Measurements from ENCODE around the gene EFCAB7.

EFCAB7 gene

DNA sequence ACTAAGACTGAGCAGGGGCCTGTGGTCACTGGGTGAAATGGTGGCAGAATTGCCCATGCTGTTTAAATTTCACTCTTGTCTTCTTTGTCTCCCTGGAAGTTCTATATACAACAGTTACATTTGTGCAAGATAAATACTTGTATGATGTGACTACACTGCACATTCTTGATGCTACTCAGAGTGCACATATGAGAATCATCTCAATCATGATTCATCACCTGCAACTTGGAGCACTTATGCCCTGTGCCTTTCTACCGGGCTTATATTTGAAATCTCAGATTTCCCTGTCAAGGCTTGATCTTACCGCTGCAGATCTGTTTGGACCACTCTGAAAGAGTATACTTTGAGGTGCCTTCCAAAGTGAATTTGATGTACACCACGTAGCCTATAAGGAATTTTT, 80.5 kb downstream of the EFCAB7 start:
- DNase-seq: no peak

- no peak for DNase-seq
These were observed 84.0 kb downstream of the EFCAB7 start for GRCh38 chr1:63607322-63607721.

DNA sequence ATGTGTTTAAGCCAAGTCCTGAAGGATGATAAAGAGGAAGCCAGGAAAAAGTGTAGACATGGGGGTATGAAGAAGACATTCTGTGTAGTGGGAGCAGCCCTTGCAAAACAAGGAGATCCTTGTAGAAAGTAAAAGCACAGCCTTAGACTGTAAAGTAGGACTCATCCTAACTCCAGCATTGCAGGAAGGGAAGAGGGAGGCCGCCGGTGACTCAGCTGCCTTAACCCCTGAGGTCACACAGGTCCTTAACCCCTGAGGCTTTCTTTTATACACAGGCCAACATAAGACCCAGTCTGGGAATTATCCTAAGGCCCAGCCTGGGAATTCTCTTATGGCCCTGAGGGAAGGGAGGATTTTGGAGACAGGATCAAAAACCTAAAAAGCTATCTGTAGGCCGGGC, 87.9 kb downstream of the EFCAB7 start:
- DNase-seq: no peak

DNA sequence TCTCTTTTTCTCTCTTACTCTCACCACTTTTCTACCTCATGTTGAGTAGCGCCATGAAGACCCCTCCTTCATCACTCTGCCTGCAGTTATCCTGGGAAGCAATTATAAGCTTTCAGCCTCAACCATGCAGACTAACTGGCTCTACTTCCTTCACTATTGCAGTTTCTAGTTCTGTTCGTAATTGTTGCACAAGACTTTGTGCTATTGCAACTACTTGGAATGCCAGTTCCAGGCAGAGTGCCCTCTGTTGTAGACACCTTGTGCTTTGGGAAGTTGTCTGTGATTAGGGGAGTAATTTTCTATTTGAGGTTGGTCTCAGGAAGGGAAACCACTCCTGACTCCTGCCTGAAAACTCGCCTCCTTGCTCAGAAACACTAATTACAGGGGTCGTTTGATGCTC, 89.2 kb downstream of the EFCAB7 start:
- no peak for DNase-seq

DNA sequence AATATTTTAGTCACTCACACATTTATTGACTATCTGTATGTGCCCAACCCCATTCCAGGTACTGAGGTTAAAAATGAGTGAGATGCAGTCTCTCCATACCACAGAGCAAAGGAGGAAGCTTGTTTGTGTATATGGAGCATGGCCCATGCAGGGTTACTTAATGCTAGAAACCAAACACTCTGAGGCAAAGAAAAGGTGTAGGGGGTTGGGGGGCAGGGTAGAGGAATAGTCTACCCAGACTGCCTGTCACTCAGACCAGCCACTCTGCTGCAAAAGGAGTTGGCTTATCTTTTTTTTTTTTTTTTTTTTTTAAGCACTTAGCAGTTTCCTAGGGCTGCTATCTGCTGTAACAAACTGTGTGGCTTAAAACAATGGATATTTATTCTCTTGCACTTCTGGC, 89.6 kb downstream of the EFCAB7 start:
- DNase-seq: no peak

GRCh38 chr1:63615768-63616420, 92.6 kb downstream of the EFCAB7 start:
- no peak for DNase-seq

- no peak for DNase-seq
These were observed 94.1 kb downstream of the EFCAB7 start for GRCh38 chr1:63617450-63617849.

GRCh38 chr1:63618011-63618410, 94.7 kb downstream of the EFCAB7 start:
- DNase-seq: peak; percentile 68

DNA sequence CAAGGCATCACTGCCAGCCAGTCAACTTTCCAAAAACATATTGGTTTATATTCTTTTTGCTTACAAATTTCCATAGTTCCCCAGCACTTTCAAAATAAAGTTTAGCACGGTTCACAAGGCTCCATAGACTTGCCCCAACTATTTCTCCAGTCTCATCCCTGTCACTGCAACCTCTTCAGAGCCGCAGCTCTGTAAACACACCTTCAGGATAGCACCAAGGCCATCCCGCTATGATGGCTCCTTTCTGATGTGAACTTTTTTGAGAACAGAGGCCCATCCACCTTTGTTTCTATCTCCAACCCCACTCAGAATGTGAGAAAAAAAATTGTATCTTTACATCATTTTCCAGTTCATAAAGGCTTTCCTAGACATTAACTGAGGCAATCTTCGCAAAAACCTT, 96.2 kb downstream of the EFCAB7 start:
- no peak for DNase-seq

DNA sequence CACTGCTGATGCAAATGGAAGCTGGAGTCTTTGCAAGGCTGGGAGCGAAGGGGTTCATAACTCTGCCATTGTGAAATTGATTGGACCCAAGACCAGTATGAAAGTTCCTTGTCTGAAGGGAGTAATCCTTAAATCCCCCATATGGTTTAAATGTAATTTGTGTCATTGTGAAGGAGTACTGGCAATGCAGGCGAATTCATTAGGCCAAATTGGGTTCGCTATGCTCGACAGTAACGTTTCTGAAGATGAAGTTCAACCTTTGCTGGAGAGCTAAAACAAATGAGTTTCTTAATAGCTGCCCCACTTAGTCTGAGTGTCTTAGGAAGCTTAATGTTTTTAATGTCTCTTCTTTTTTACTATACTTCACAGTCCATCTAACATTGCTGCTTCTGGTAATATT, 97.3 kb downstream of the EFCAB7 start:
- DNase-seq: no peak

- DNase-seq: no peak
These were observed 97.8 kb downstream of the EFCAB7 start for GRCh38 chr1:63621075-63621474.

GRCh38 chr1:63621698-63622097, 98.4 kb downstream of the EFCAB7 start:
- no peak for DNase-seq
